OCI-LY7 (cell line): Measurements from ENCODE around the gene TNS3. TPM values are rescaled to one million over a fixed set of nuclear protein-coding genes. Genes with fewer than 3 reads are reported as not detected.

Source experiments
- BruUV-seq: library from RNA; stranded (reverse); fragments of 400-500 nt; replicated peaks from 2 replicates; lab custom pipeline; 2021; lab: Mats Ljungman, UMichigan
- CTCF ChIA-PET: fragments of 300-600 bp; sonication (Branson Sonifier 250); formaldehyde crosslinking; loops from one replicate; lab custom pipeline; 2022; ENCODE audit warnings: antibody characterized with exemption; ENCODE audit not compliant: unreplicated experiment; lab: Charles Lee
- POLR2A ChIA-PET: fragments of 300-600 bp; sonication (Branson Sonifier 250); formaldehyde crosslinking; loops from one replicate; lab custom pipeline; 2022; ENCODE audit warnings: antibody characterized with exemption; lab: Charles Lee
- DNase-seq: peaks from one replicate; pipeline ENCODE4 v3.0.0-alpha.2; 2015; ENCODE audit warnings: low spot score
- H2AFZ ChIP-seq: fragments of 200-600 bp; sonication (generic), shearing (Covaris generic); 2 replicates; pipeline ENCODE4 v1.6.1; 2014; ENCODE audit warnings: mild to moderate bottlenecking, antibody characterized with exemption, low read length, moderate library complexity
- H3K27ac ChIP-seq: fragments of 200-600 bp; sonication (generic); 2 replicates; pipeline ENCODE4 v1.5.1; 2014; ENCODE audit warnings: mixed run types, low read depth, mild to moderate bottlenecking, moderate library complexity, low read length, inconsistent platforms; ENCODE audit not compliant: poor library complexity, severe bottlenecking
- H3K36me3 ChIP-seq: fragments of 200-600 bp; sonication (generic); 2 replicates; pipeline ENCODE4 v1.6.1; 2014; ENCODE audit warnings: mild to moderate bottlenecking, antibody characterized with exemption, low read length, moderate library complexity, mixed read lengths; ENCODE audit not compliant: insufficient read depth
- H3K4me1 ChIP-seq: fragments of 200-600 bp; sonication (generic); 2 replicates; pipeline ENCODE4 v1.5.1; 2014; ENCODE audit warnings: mild to moderate bottlenecking, low read length; ENCODE audit not compliant: insufficient read depth, poor library complexity, severe bottlenecking
- H3K4me2 ChIP-seq: fragments of 200-600 bp; sonication (generic); 2 replicates; pipeline ENCODE4 v1.6.1; 2014; ENCODE audit warnings: mild to moderate bottlenecking, low read length
- H3K4me3 ChIP-seq: fragments of 200-600 bp; sonication (generic); 2 replicates; pipeline ENCODE4 v1.5.1; 2014; ENCODE audit warnings: mild to moderate bottlenecking, low read depth, low read length; ENCODE audit not compliant: poor library complexity, severe bottlenecking
- H3K79me2 ChIP-seq: fragments of 200-600 bp; sonication (generic); 2 replicates; pipeline ENCODE4 v1.6.1; 2016; ENCODE audit warnings: low read depth, mild to moderate bottlenecking, low read length, moderate library complexity, mixed read lengths; ENCODE audit not compliant: insufficient read depth
- H3K9me2 ChIP-seq: fragments of 200-600 bp; sonication (generic); 2 replicates; pipeline ENCODE4 v1.6.1; 2016; ENCODE audit warnings: mild to moderate bottlenecking, low read length, mixed read lengths; ENCODE audit not compliant: insufficient read depth
- H3K9me3 ChIP-seq: fragments of 200-600 bp; sonication (generic); 2 replicates; pipeline ENCODE4 v1.6.1; 2014; ENCODE audit warnings: mild to moderate bottlenecking, mixed run types, low read length, mixed read lengths
- H4K20me1 ChIP-seq: fragments of 200-600 bp; sonication (generic); 2 replicates; pipeline ENCODE4 v1.6.1; 2014; ENCODE audit warnings: mild to moderate bottlenecking, antibody characterized with exemption, low read length, moderate library complexity, mixed read lengths; ENCODE audit not compliant: insufficient read depth
- EZH2phosphoT487 ChIP-seq: fragments of 200-600 bp; sonication (generic); IDR thresholded peaks from 2 replicates; pipeline ENCODE4 v1.6.1; 2018; ENCODE audit warnings: low read depth, borderline replicate concordance, mild to moderate bottlenecking, mixed run types, antibody characterized with exemption, low read length, moderate library complexity, mixed read lengths
- intact Hi-C: fragments of 100-400 bp; cut with micrococcal nuclease; formaldehyde crosslinking; loops from one replicate; pipeline ENCODE4 v1.10.0; 2022; ENCODE audit not compliant: unreplicated experiment
- total RNA-seq, 2 experiments: library from RNA; depleted of rRNA in 1 of 2; stranded (reverse); fragments of >200 nt in 1 of 2; shearing (Covaris generic) in 1 of 2; gene quantifications; 2 replicates each; pipeline ENCODE4 v1.2.3, GENCODE V29; 2014 to 2022
- TF ChIP-seq, protein P1 (sequence below): fragments of 200-600 bp; sonication (generic); conservative IDR thresholded peaks from 2 replicates; pipeline ENCODE4 v1.5.1; 2014; ENCODE audit warnings: mild to moderate bottlenecking, antibody characterized with exemption, low read length, moderate library complexity, mixed read lengths

TNS3 gene
- total RNA-seq, 2 experiments from 2014 or later = 9.5 to 42.1 TPM

GRCh38 chr7:47422611-47423010, 159.3 kb downstream of the TNS3 start:
- no peaks in the 10 kb centered on the region for H3K79me2 ChIP-seq
- H3K27ac ChIP-seq = no peak overlapping the region
- H2AFZ ChIP-seq = no peak overlapping the region
- POLR2A ChIA-PET = interaction anchor here (0.5 to 0.7 kb wide), 2 partner anchors 416 to 491 kb away, joined by 3 read pairs; no protein-coding TSS in a partner anchor
- no peaks in the 10 kb centered on the region for H3K9me3 ChIP-seq
- no peaks in the 10 kb centered on the region for H3K9me2 ChIP-seq
- no peak for TF ChIP-seq EZH2phosphoT487
- TF ChIP-seq, protein P1, sequence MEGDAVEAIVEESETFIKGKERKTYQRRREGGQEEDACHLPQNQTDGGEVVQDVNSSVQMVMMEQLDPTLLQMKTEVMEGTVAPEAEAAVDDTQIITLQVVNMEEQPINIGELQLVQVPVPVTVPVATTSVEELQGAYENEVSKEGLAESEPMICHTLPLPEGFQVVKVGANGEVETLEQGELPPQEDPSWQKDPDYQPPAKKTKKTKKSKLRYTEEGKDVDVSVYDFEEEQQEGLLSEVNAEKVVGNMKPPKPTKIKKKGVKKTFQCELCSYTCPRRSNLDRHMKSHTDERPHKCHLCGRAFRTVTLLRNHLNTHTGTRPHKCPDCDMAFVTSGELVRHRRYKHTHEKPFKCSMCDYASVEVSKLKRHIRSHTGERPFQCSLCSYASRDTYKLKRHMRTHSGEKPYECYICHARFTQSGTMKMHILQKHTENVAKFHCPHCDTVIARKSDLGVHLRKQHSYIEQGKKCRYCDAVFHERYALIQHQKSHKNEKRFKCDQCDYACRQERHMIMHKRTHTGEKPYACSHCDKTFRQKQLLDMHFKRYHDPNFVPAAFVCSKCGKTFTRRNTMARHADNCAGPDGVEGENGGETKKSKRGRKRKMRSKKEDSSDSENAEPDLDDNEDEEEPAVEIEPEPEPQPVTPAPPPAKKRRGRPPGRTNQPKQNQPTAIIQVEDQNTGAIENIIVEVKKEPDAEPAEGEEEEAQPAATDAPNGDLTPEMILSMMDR = no peak
- no peak overlapping the region for H3K4me3 ChIP-seq
- no peak overlapping the region for H3K4me2 ChIP-seq
- BruUV-seq = no TSS peak
- H3K36me3 ChIP-seq = no peaks in the 10 kb centered on the region; the same call in 1 of the 2 replicates
- intact Hi-C loops = no loop called here
- CTCF ChIA-PET = no interaction called here
- H4K20me1 ChIP-seq = no peaks in the 10 kb centered on the region
- DNase-seq = no peak
- H3K4me1 ChIP-seq = no peaks in the 10 kb centered on the region

DNA sequence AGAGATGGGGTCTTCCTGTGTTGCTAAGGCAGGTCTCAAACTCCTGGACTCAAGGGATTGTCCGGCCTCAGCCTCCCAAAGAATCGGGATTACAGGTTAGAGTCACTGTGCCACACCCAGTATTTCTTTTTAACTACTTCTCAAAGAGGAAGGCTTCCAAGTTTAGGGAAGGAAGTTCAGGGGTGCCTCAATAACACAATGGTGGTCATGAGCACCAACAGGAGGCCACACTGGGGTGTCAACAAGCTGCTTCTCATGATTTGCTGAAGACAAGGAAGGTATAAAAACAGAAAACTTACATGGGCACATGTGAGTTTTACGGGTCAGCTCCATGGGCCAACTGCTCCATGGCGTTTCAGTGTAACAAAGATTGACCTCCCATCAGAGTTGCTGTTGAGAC, 160.5 kb downstream of the TNS3 start:
- no TSS peak for BruUV-seq
- Histone ChIP-seq H3K79me2 (no peaks in the 10 kb centered on the region), H4K20me1 (no peaks in the 10 kb centered on the region), H3K4me2 (no peak overlapping the region), H2AFZ (no peak overlapping the region), H3K36me3 (no peaks in the 10 kb centered on the region; the same call in 1 of the 2 replicates), H3K9me3 (no peaks in the 10 kb centered on the region), H3K4me3 (no peak overlapping the region), H3K9me2 (no peaks in the 10 kb centered on the region), H3K4me1 (no peaks in the 10 kb centered on the region), H3K27ac (no peak overlapping the region)
- no peak for DNase-seq
- ChIA-PET POLR2A (interaction anchor here (0.6 kb wide), 1 partner anchor 266 kb away, joined by 3 read pairs; no protein-coding TSS in a partner anchor), CTCF (interaction anchor here (1.0 kb wide), 1 partner anchor 326 kb away, joined by 4 read pairs; no protein-coding TSS in a partner anchor)
- intact Hi-C loops = no loop called here
- TF ChIP-seq, protein P1 = no peak
- no peak for TF ChIP-seq EZH2phosphoT487

DNA sequence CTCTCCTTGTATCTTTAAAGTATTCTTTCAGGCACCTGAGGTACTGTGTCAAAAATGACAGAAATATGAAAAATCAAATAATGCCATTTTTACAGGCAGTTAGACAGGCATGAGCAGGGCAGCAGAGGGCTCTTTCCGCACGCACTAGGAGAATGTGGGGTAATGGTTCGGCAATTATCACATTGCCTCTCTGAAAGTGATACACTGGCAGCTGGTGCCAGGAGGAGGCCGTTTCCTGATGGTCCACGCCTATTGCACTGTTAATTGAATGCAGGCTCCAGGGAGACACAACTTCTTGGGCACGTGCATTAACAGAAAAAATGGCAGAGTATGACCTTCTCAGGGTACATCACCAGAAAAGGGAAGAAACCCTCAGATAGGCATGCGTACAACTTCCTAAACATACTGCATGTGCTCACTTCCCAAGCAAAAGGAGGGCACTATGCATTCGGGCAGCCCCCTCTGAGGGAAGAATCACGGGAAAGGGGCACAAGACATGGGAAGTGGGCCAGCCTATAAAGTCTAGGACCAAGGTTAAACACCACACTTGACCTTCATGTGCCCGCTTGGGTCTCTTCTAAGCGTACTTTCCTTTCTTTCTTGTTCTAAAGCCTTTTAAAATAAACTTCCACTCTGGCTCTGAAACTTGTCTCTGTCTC, 161.7 kb downstream of the TNS3 start:
- no peaks in the 10 kb centered on the region; the same call in 1 of the 2 replicates for H3K36me3 ChIP-seq
- no peak overlapping the region for H3K27ac ChIP-seq
- no peak overlapping the region for H3K4me3 ChIP-seq
- H3K79me2 ChIP-seq = no peaks in the 10 kb centered on the region
- no peaks in the 10 kb centered on the region for H3K4me1 ChIP-seq
- H3K9me2 ChIP-seq = no peaks in the 10 kb centered on the region
- H2AFZ ChIP-seq = no peak overlapping the region
- ChIA-PET CTCF (no interaction called here), POLR2A (no interaction called here)
- BruUV-seq = no TSS peak
- H3K4me2 ChIP-seq = no peak overlapping the region
- DNase-seq = no peak
- intact Hi-C loops = no loop called here
- TF ChIP-seq, protein P1 = no peak
- TF ChIP-seq EZH2phosphoT487 = no peak
- no peaks in the 10 kb centered on the region for H3K9me3 ChIP-seq
- no peaks in the 10 kb centered on the region for H4K20me1 ChIP-seq
